ENCODE measurements around the gene KLRF1. TPM values are rescaled to one million over a fixed set of nuclear protein-coding genes. Genes with fewer than 3 reads are reported as not detected.

KLRF1 gene
- total RNA-seq, 1 experiment from 2014 or later: not detected

- Histone ChIP-seq H3K4ac (ENCODE audit: low read depth, low read length) (no peak overlapping the region), H3K79me1 (ENCODE audit: insufficient read depth, low read depth, low read length, poor library complexity, severe bottlenecking) (no peaks in the 10 kb centered on the region), H3K4me1 (ENCODE audit: insufficient read depth, low read length) (peaks cover 2% of the 10 kb centered on the region; the same call in 1 of the 2 replicates), H3K14ac (ENCODE audit: insufficient read depth, low read length) (no peak overlapping the region), H3K4me2 (ENCODE audit: insufficient read depth, insufficient read length, low read length) (no peak overlapping the region), H3K9ac (ENCODE audit: extremely low read depth, insufficient read length, low read length) (no peak overlapping the region), H3K23ac (ENCODE audit: insufficient read length, low read depth, low read length) (no peak overlapping the region), H3K27me3 (ENCODE audit: insufficient read depth, low read length) (no peaks in the 10 kb centered on the region), H4K91ac (ENCODE audit: insufficient read length, low read depth, low read length) (no peak overlapping the region), H2BK12ac (ENCODE audit: insufficient read length, low read depth, low read length) (no peak overlapping the region), H2AFZ (ENCODE audit: low read length) (no peak overlapping the region), H3K27ac (ENCODE audit: insufficient read length, low read depth, low read length) (no peak overlapping the region), H2BK15ac (ENCODE audit: low read depth, low read length) (no peak overlapping the region), H2BK20ac (ENCODE audit: low read depth, low read length, poor library complexity, severe bottlenecking) (no peak overlapping the region), H3K23me2 (ENCODE audit: insufficient read length, low read depth, low read length, poor library complexity, severe bottlenecking) (no peaks in the 10 kb centered on the region), H2BK5ac (ENCODE audit: insufficient read length, low read length) (no peak overlapping the region), H3K9me3 (ENCODE audit: control insufficient read depth, low read depth, low read length) (no peaks in the 10 kb centered on the region), H4K5ac (ENCODE audit: insufficient read length, low read depth, low read length) (no peak overlapping the region), H3K56ac (ENCODE audit: insufficient read length, low read depth, low read length) (no peak overlapping the region), H3K18ac (ENCODE audit: insufficient read length, low read depth, low read length) (no peak overlapping the region), H3T11ph (ENCODE audit: low read length) (no peak overlapping the region), H2BK120ac (ENCODE audit: low read depth, low read length, poor library complexity, severe bottlenecking) (no peak overlapping the region), H2AK5ac (ENCODE audit: insufficient read length, low read length) (no peak overlapping the region), H4K20me1 (ENCODE audit: control insufficient read depth, insufficient read depth, insufficient read length) (no peaks in the 10 kb centered on the region), H3K79me2 (ENCODE audit: insufficient read depth, low read length) (no peaks in the 10 kb centered on the region), H4K8ac (replicated peaks; ENCODE audit: insufficient read length, low read depth, low read length) (no peak overlapping the region)
- no peak overlapping the region for H3K27ac Mint-ChIP-seq
- peaks cover 19 to 29% of the 10 kb centered on the region in 2 experiments for H3K4me1 Mint-ChIP-seq
- no CpG with 5 or more reads among the region's 2 CpGs for WGBS (ENCODE audit: extremely low coverage, insufficient read length, low lambda C conversion rate)
- no peaks in the 10 kb centered on the region for H3K36me3 Mint-ChIP-seq (ENCODE audit: insufficient read depth in 1 of 3, low read depth in 3 of 3)
- no peak for DNase-seq
- peaks cover under 1 to 1% of the 10 kb centered on the region in 2 experiments; a peak in 2 of 5 replicates for H3K9me3 Mint-ChIP-seq
- no peak overlapping the region for H3K4me3 Mint-ChIP-seq
- TF ChIP-seq, protein P1, sequence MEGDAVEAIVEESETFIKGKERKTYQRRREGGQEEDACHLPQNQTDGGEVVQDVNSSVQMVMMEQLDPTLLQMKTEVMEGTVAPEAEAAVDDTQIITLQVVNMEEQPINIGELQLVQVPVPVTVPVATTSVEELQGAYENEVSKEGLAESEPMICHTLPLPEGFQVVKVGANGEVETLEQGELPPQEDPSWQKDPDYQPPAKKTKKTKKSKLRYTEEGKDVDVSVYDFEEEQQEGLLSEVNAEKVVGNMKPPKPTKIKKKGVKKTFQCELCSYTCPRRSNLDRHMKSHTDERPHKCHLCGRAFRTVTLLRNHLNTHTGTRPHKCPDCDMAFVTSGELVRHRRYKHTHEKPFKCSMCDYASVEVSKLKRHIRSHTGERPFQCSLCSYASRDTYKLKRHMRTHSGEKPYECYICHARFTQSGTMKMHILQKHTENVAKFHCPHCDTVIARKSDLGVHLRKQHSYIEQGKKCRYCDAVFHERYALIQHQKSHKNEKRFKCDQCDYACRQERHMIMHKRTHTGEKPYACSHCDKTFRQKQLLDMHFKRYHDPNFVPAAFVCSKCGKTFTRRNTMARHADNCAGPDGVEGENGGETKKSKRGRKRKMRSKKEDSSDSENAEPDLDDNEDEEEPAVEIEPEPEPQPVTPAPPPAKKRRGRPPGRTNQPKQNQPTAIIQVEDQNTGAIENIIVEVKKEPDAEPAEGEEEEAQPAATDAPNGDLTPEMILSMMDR (conservative IDR thresholded peaks at IDR 0.05): no peak
- H3K27me3 Mint-ChIP-seq (ENCODE audit: low read depth): no peaks in the 10 kb centered on the region
Observed at GRCh38 chr12:9795945-9796344, 31.3 kb upstream of the KLRF1 start.
